ENCODE measurements around the gene PCDHB13. TPM values are rescaled to one million over a fixed set of nuclear protein-coding genes. Genes with fewer than 3 reads are reported as not detected.
"Not testable (repeated sequence)": the region's sequence is repeated elsewhere in the genome, so short reads cannot be mapped to it uniquely, and the experiment has no call there.

Gene PCDHB13
- total RNA-seq, 1 donor from 2014 or later, result 0.02 TPM

- H3K4me1 Mint-ChIP-seq (ENCODE audit: low read depth); H3K4me3 Mint-ChIP-seq (ENCODE audit: low read depth); DNase-seq (ENCODE audit: low spot score); H3K36me3 Mint-ChIP-seq (ENCODE audit: low read depth); H3K27ac Mint-ChIP-seq; H3K27me3 Mint-ChIP-seq (ENCODE audit: low read depth): not testable (repeated sequence)
- H3K9me3 Mint-ChIP-seq, result peaks cover 44% of the 10 kb centered on the region
- intact Hi-C loops (cut with micrococcal nuclease), result loop anchor here (5.0 kb wide), 1 partner anchor 154 kb away; the partner anchor contains the start of gene PCDHGA3
Measured at GRCh38 chr5:141188682-141189081, 25.0 kb upstream of the PCDHB13 start.

- H3K27ac Mint-ChIP-seq; H3K36me3 Mint-ChIP-seq (ENCODE audit: low read depth); DNase-seq (ENCODE audit: low spot score); H3K27me3 Mint-ChIP-seq (ENCODE audit: low read depth); H3K4me3 Mint-ChIP-seq (ENCODE audit: low read depth); H3K4me1 Mint-ChIP-seq (ENCODE audit: low read depth): not testable (repeated sequence)
- intact Hi-C loops (cut with micrococcal nuclease), result loop anchor here (5.0 kb wide), 1 partner anchor 153 kb away; the partner anchor contains the start of gene PCDHGA3
- H3K9me3 Mint-ChIP-seq, result peaks cover 44% of the 10 kb centered on the region
Measured at GRCh38 chr5:141189131-141189530, 24.6 kb upstream of the PCDHB13 start.

GRCh38 chr5:141192110-141192725 lies 21.5 kb upstream of the PCDHB13 start, which contains the start of gene PCDHB10:
Gene PCDHB10, plus strand, starts transcription at chr5:141192353. Its CDS starts 200 bp downstream, at chr5:141192553.
- peaks cover 53% of the 10 kb centered on the region for H3K9me3 Mint-ChIP-seq
- peaks cover 2% of the 10 kb centered on the region for H3K27me3 Mint-ChIP-seq (ENCODE audit: low read depth)
- DNase-seq (ENCODE audit: low spot score), result no peak
- peaks cover 3% of the 10 kb centered on the region for H3K36me3 Mint-ChIP-seq (ENCODE audit: low read depth)
- intact Hi-C loops (cut with micrococcal nuclease), result no loop called here
- no peak within 1 kb of the TSS for H3K4me3 Mint-ChIP-seq (ENCODE audit: low read depth)
- no peaks in the 10 kb centered on the region for H3K4me1 Mint-ChIP-seq (ENCODE audit: low read depth)
- no peak within 1 kb of the TSS for H3K27ac Mint-ChIP-seq

GRCh38 chr5:141194332-141194731 lies 19.4 kb upstream of the PCDHB13 start:
- H3K4me1 Mint-ChIP-seq (ENCODE audit: low read depth); DNase-seq (ENCODE audit: low spot score); H3K36me3 Mint-ChIP-seq (ENCODE audit: low read depth); H3K27me3 Mint-ChIP-seq (ENCODE audit: low read depth); H3K4me3 Mint-ChIP-seq (ENCODE audit: low read depth); intact Hi-C loops (cut with micrococcal nuclease); H3K27ac Mint-ChIP-seq: not testable (repeated sequence)
- peaks cover 58% of the 10 kb centered on the region for H3K9me3 Mint-ChIP-seq

- Mint-ChIP-seq H3K27me3 (ENCODE audit: low read depth) (no peaks in the 10 kb centered on the region), H3K9me3 (peaks cover 68% of the 10 kb centered on the region), H3K4me1 (ENCODE audit: low read depth) (no peaks in the 10 kb centered on the region), H3K36me3 (ENCODE audit: low read depth) (no peaks in the 10 kb centered on the region), H3K27ac (no peak overlapping the region), H3K4me3 (ENCODE audit: low read depth) (no peak overlapping the region)
- no peak for DNase-seq (ENCODE audit: low spot score)
- intact Hi-C loops (cut with micrococcal nuclease), result no loop called here
Measured at GRCh38 chr5:141196363-141196762, 17.4 kb upstream of the PCDHB13 start.

- H3K4me1 Mint-ChIP-seq (ENCODE audit: low read depth), result no peaks in the 10 kb centered on the region
- no peaks in the 10 kb centered on the region for H3K27me3 Mint-ChIP-seq (ENCODE audit: low read depth)
- no peak for DNase-seq (ENCODE audit: low spot score)
- H3K4me3 Mint-ChIP-seq (ENCODE audit: low read depth), result no peak within 1 kb of the TSS
- H3K36me3 Mint-ChIP-seq (ENCODE audit: low read depth), result no peaks in the 10 kb centered on the region
- intact Hi-C loops (cut with micrococcal nuclease), result no loop called here
- no peak within 1 kb of the TSS for H3K27ac Mint-ChIP-seq
- H3K9me3 Mint-ChIP-seq, result peaks cover 51% of the 10 kb centered on the region
Measured at GRCh38 chr5:141199359-141200235, 14.1 kb upstream of the PCDHB13 start, which contains the start of gene PCDHB11. Gene PCDHB11, plus strand, starts transcription at chr5:141199627. Its CDS starts 148 bp downstream, at chr5:141199775.

- H3K27me3 Mint-ChIP-seq (ENCODE audit: low read depth); intact Hi-C loops (cut with micrococcal nuclease); H3K4me1 Mint-ChIP-seq (ENCODE audit: low read depth): not testable (repeated sequence)
Measured at GRCh38 chr5:141201126-141201525, 12.6 kb upstream of the PCDHB13 start.

GRCh38 chr5:141201646-141202045 lies 12.1 kb upstream of the PCDHB13 start:
- not testable (repeated sequence) for H3K27ac Mint-ChIP-seq
- peaks cover 38% of the 10 kb centered on the region for H3K9me3 Mint-ChIP-seq

More at GRCh38 chr5:141201126-141201525, 12.6 kb upstream of the PCDHB13 start:
- not testable (repeated sequence) for H3K4me3 Mint-ChIP-seq (ENCODE audit: low read depth); DNase-seq (ENCODE audit: low spot score); H3K27ac Mint-ChIP-seq; H3K36me3 Mint-ChIP-seq (ENCODE audit: low read depth)
- H3K9me3 Mint-ChIP-seq, result peaks cover 43% of the 10 kb centered on the region

GRCh38 chr5:141208478-141208877 lies 5.2 kb upstream of the PCDHB13 start, which contains the start of gene PCDHB12:
Gene PCDHB12, plus strand, starts transcription at chr5:141208719. Its CDS starts 189 bp downstream, at chr5:141208908.
- Mint-ChIP-seq H3K36me3 (ENCODE audit: low read depth) (no peaks in the 10 kb centered on the region), H3K27me3 (ENCODE audit: low read depth) (no peaks in the 10 kb centered on the region), H3K4me3 (ENCODE audit: low read depth) (no peak within 1 kb of the TSS), H3K4me1 (ENCODE audit: low read depth) (no peaks in the 10 kb centered on the region), H3K9me3 (peaks cover 11% of the 10 kb centered on the region), H3K27ac (no peak within 1 kb of the TSS)
- no peak for DNase-seq (ENCODE audit: low spot score)
- intact Hi-C loops (cut with micrococcal nuclease), result no loop called here

More at GRCh38 chr5:141201646-141202045, 12.1 kb upstream of the PCDHB13 start:
- H3K4me3 Mint-ChIP-seq (ENCODE audit: low read depth); H3K4me1 Mint-ChIP-seq (ENCODE audit: low read depth); DNase-seq (ENCODE audit: low spot score); intact Hi-C loops (cut with micrococcal nuclease); H3K27me3 Mint-ChIP-seq (ENCODE audit: low read depth); H3K36me3 Mint-ChIP-seq (ENCODE audit: low read depth): not testable (repeated sequence)

- H3K4me1 Mint-ChIP-seq (ENCODE audit: low read depth); H3K4me3 Mint-ChIP-seq (ENCODE audit: low read depth); H3K27ac Mint-ChIP-seq; H3K27me3 Mint-ChIP-seq (ENCODE audit: low read depth); H3K36me3 Mint-ChIP-seq (ENCODE audit: low read depth); intact Hi-C loops (cut with micrococcal nuclease); DNase-seq (ENCODE audit: low spot score): not testable (repeated sequence)
- H3K9me3 Mint-ChIP-seq, result peaks cover 14% of the 10 kb centered on the region
Measured at GRCh38 chr5:141210281-141210680, 3.4 kb upstream of the PCDHB13 start.

GRCh38 chr5:141210849-141211248 lies 2.9 kb upstream of the PCDHB13 start:
- H3K27ac Mint-ChIP-seq; H3K4me3 Mint-ChIP-seq (ENCODE audit: low read depth); H3K4me1 Mint-ChIP-seq (ENCODE audit: low read depth); DNase-seq (ENCODE audit: low spot score); H3K27me3 Mint-ChIP-seq (ENCODE audit: low read depth); intact Hi-C loops (cut with micrococcal nuclease); H3K36me3 Mint-ChIP-seq (ENCODE audit: low read depth): not testable (repeated sequence)
- H3K9me3 Mint-ChIP-seq, result peaks cover 17% of the 10 kb centered on the region

- H3K27me3 Mint-ChIP-seq (ENCODE audit: low read depth); H3K36me3 Mint-ChIP-seq (ENCODE audit: low read depth); intact Hi-C loops (cut with micrococcal nuclease); H3K4me1 Mint-ChIP-seq (ENCODE audit: low read depth); DNase-seq (ENCODE audit: low spot score); H3K4me3 Mint-ChIP-seq (ENCODE audit: low read depth); H3K27ac Mint-ChIP-seq: not testable (repeated sequence)
- peaks cover 39% of the 10 kb centered on the region for H3K9me3 Mint-ChIP-seq
Measured at GRCh38 chr5:141214583-141214982, 864 bp downstream of the PCDHB13 start.

GRCh38 chr5:141215504-141215903 lies 1.8 kb downstream of the PCDHB13 start:
- H3K27me3 Mint-ChIP-seq (ENCODE audit: low read depth); H3K27ac Mint-ChIP-seq; H3K4me1 Mint-ChIP-seq (ENCODE audit: low read depth); intact Hi-C loops (cut with micrococcal nuclease); H3K36me3 Mint-ChIP-seq (ENCODE audit: low read depth); DNase-seq (ENCODE audit: low spot score); H3K4me3 Mint-ChIP-seq (ENCODE audit: low read depth): not testable (repeated sequence)
- peaks cover 38% of the 10 kb centered on the region for H3K9me3 Mint-ChIP-seq

Data from activated T-helper 2 cell treated with anti-CD3 and anti-CD28 coated beads, Interferon-gamma antibody, Interleukin-2, Interleukin-4, amounts not matched to agents 10 μg/mL and 5 μg/mL and 100 μg/mL, durations not matched to agents 14 hours and 24 hours and 36 hours (primary cell).